K562 (cell line): Measurements from ENCODE around the gene BRF1. TPM values are rescaled to one million over a fixed set of nuclear protein-coding genes. Genes with fewer than 3 reads are reported as not detected.

Experiments
- ATAC-seq: fragments of 200-7000 bp; cut with Tn5 transposase; 3 replicates; pipeline ENCODE4 v1.9.1; 2020; ENCODE audit warnings: moderate library complexity
- BruUV-seq: library from RNA; stranded (reverse); fragments of 400-500 nt; replicated peaks from 2 replicates; lab custom pipeline; 2021; lab: Mats Ljungman, UMichigan
- CTCF ChIA-PET: fragments of 300-600 bp; formaldehyde crosslinking; extraction: SDS; loops from one replicate; lab custom pipeline; 2021; ENCODE audit warnings: low intra/inter-chr PET ratio; lab: Yijun Ruan, JAX
- POLR2A ChIA-PET: fragments of 300-600, 350-650 bp; sonication (Branson Sonifier 250); formaldehyde crosslinking; extraction: SDS; loops from one replicate; lab custom pipeline; 2021; ENCODE audit warnings: antibody characterized with exemption, inconsistent platforms; lab: Yijun Ruan, JAX
- DNase-seq, 4 experiments: peaks; one replicate each; pipeline versions ENCODE4 v3.0.0 to v3.0.0-alpha.2; 2011 to 2018; ENCODE audit warnings: low spot score in 3 of 4, mixed read lengths in 3 of 4; ENCODE audit errors: extremely low read depth in 1 of 4
- FAIRE-seq: peaks from 2 replicates; lab custom pipeline; 2011; peaks lifted over from hg19 to GRCh38; lab: Jason Lieb, UNC
- H2AFZ ChIP-seq: 2 replicates; pipeline ENCODE4 v1.6.0; 2011; ENCODE audit warnings: low read depth, low read length, control low read depth, inconsistent platforms
- H3K27ac ChIP-seq: fragments of 200-600 bp; 3 replicates; pipeline ENCODE4 v1.8.0; 2011; ENCODE audit warnings: low read depth, mild to moderate bottlenecking, control low read depth, inconsistent platforms, low read length, moderate library complexity, mixed read lengths; ENCODE audit errors: extremely low read depth
- H3K27me3 ChIP-seq, 2 experiments: fragments of 300-600 bp in 1 of 2; 2 replicates in 1 of 2; 3 replicates in 1 of 2; pipeline versions ENCODE4 v1.6.0 to v1.8.0; 2011; ENCODE audit warnings: inconsistent platforms in 2 of 2, low read length in 2 of 2, mild to moderate bottlenecking in 1 of 2, mixed read lengths in 1 of 2, moderate library complexity in 1 of 2; ENCODE audit not compliant: control insufficient read depth in 2 of 2, insufficient read depth in 2 of 2
- H3K36me3 ChIP-seq: fragments of 300-600 bp; 3 replicates; pipeline ENCODE4 v1.8.0; 2011; ENCODE audit warnings: mild to moderate bottlenecking, low read length, inconsistent platforms; ENCODE audit not compliant: control insufficient read depth, insufficient read depth
- H3K4me1 ChIP-seq, 2 experiments: fragments of 200-600 bp in 1 of 2; replicated peaks in 1 of 2; 2 replicates in 1 of 2; 3 replicates in 1 of 2; pipeline versions ENCODE4 v1.5.1 to v1.8.0; 2011; ENCODE audit warnings: inconsistent platforms in 2 of 2, low read length in 2 of 2, mild to moderate bottlenecking in 1 of 2, mixed read lengths in 1 of 2, moderate library complexity in 1 of 2; ENCODE audit not compliant: control insufficient read depth in 2 of 2, insufficient read depth in 2 of 2
- H3K4me2 ChIP-seq: 2 replicates; pipeline ENCODE4 v1.6.1; 2011; ENCODE audit warnings: low read length, control low read depth, inconsistent platforms, mixed read lengths; ENCODE audit not compliant: insufficient read depth
- H3K4me3 ChIP-seq: fragments of 200-600 bp; sonication (generic), shearing (Covaris generic); 2 replicates; pipeline ENCODE4 v1.5.1; 2016; ENCODE audit warnings: control low read depth, inconsistent platforms
- H3K79me2 ChIP-seq: fragments of 200-600 bp; 3 replicates; pipeline ENCODE4 v1.8.0; 2011; ENCODE audit warnings: low read length, inconsistent platforms; ENCODE audit not compliant: control insufficient read depth, insufficient read depth
- H3K9ac ChIP-seq, 2 experiments: 2 replicates each; pipeline versions ENCODE4 v1.6.0 to v1.6.1; 2011; ENCODE audit warnings: low read depth in 2 of 2, low read length in 2 of 2, control low read depth in 1 of 2, inconsistent platforms in 1 of 2, mild to moderate bottlenecking in 1 of 2, mixed read lengths in 1 of 2; ENCODE audit not compliant: insufficient read depth in 1 of 2
- H3K9me1 ChIP-seq: one replicate; pipeline ENCODE4 v1.6.0; 2011; ENCODE audit warnings: inconsistent platforms, mild to moderate bottlenecking, low read length, moderate library complexity; ENCODE audit not compliant: control insufficient read depth, insufficient read depth
- H3K9me3 ChIP-seq: replicated peaks from 2 replicates; pipeline ENCODE4 v1.5.1; 2011; ENCODE audit warnings: low read depth, low read length, inconsistent platforms; ENCODE audit not compliant: control insufficient read depth, insufficient read depth
- H4K20me1 ChIP-seq: replicated peaks from 2 replicates; pipeline ENCODE4 v1.6.1; 2011; ENCODE audit warnings: low read length, inconsistent platforms, mixed read lengths; ENCODE audit not compliant: control insufficient read depth, insufficient read depth
- AFF4 ChIP-seq: sonication (generic); formaldehyde crosslinking; IDR thresholded peaks from 2 replicates; pipeline ENCODE4 v1.8.0; 2023; ENCODE audit warnings: mild to moderate bottlenecking, missing genetic modification reagents
- BRD9 ChIP-seq: fragments of 450-650 bp; IDR thresholded peaks from 2 replicates; pipeline ENCODE4 v1.6.1; 2018; ENCODE audit warnings: low read depth; ENCODE audit not compliant: partially characterized antibody
- CEBPG ChIP-seq, 3 experiments: fragments of 200-800 bp in 1 of 3; sonication (Bioruptor generic) in 1 of 3; sonication (generic) in 1 of 3; formaldehyde crosslinking in 1 of 3; IDR thresholded peaks in 2 of 3; conservative IDR thresholded peaks in 1 of 3; 2 replicates each; pipeline versions ENCODE4 v1.6.1 to v1.8.0; 2016 to 2022; ENCODE audit warnings: missing compliant biosample characterization in 2 of 3, missing genetic modification characterization in 2 of 3, mild to moderate bottlenecking in 1 of 3, missing genetic modification reagents in 1 of 3
- FOXA1 ChIP-seq: fragments of 450-650 bp; IDR thresholded peaks from 2 replicates; pipeline ENCODE4 v1.6.1; 2016; ENCODE audit warnings: mild to moderate bottlenecking, borderline replicate concordance
- HDAC3 ChIP-seq: fragments of 450-650 bp; IDR thresholded peaks from 2 replicates; pipeline ENCODE4 v1.6.1; 2018; ENCODE audit warnings: borderline replicate concordance, mild to moderate bottlenecking, moderate library complexity; ENCODE audit not compliant: partially characterized antibody
- KLF1 ChIP-seq: fragments of 450-650 bp; IDR thresholded peaks from 2 replicates; pipeline ENCODE4 v1.6.1; 2016; ENCODE audit warnings: missing genetic modification characterization, missing compliant biosample characterization
- MYBL2 ChIP-seq, 2 experiments: fragments of 450-650 bp in 1 of 2; sonication (generic) in 1 of 2; formaldehyde crosslinking in 1 of 2; IDR thresholded peaks; 2 replicates each; pipeline versions ENCODE4 v1.6.1 to v1.8.1; 2017 to 2022; ENCODE audit warnings: borderline replicate concordance in 1 of 2, inconsistent platforms in 1 of 2, low read depth in 1 of 2, mild to moderate bottlenecking in 1 of 2, missing genetic modification reagents in 1 of 2, moderate library complexity in 1 of 2
- NUFIP1 ChIP-seq: fragments of 450-650 bp; IDR thresholded peaks from 2 replicates; pipeline ENCODE4 v1.6.1; 2018; ENCODE audit not compliant: partially characterized antibody
- SMAD2 ChIP-seq: fragments of 150-350 bp; IDR thresholded peaks from 2 replicates; pipeline ENCODE4 v1.6.1; 2014; ENCODE audit warnings: low read depth, mild to moderate bottlenecking, low read length
- TEAD1 ChIP-seq, 2 experiments: fragments of 450-650 bp in 1 of 2; sonication (generic) in 1 of 2; formaldehyde crosslinking; IDR thresholded peaks; 2 replicates each; pipeline versions ENCODE4 v1.4.0 to v1.8.0; 2020 to 2022; ENCODE audit warnings: mild to moderate bottlenecking in 2 of 2, missing genetic modification reagents in 1 of 2
- TOE1 ChIP-seq, 2 experiments: fragments of 450-650 bp in 1 of 2; sonication (generic) in 1 of 2; formaldehyde crosslinking in 1 of 2; IDR thresholded peaks; 2 replicates each; pipeline versions ENCODE4 v1.7.1 to v1.8.0; 2016 to 2022; ENCODE audit warnings: borderline replicate concordance in 2 of 2, mild to moderate bottlenecking in 2 of 2, antibody characterized with exemption in 1 of 2, inconsistent platforms in 1 of 2, low read depth in 1 of 2, missing genetic modification reagents in 1 of 2, moderate library complexity in 1 of 2
- XRCC5 ChIP-seq: fragments of 200-400 bp; formaldehyde crosslinking; IDR thresholded peaks from 2 replicates; pipeline ENCODE4 v1.6.1; 2017; ENCODE audit warnings: low read depth, mild to moderate bottlenecking, low read length
- ZHX1 ChIP-seq: fragments of 150-350 bp; conservative IDR thresholded peaks from 2 replicates; pipeline ENCODE4 v1.6.1; 2014; ENCODE audit warnings: low read length
- ZNF263 ChIP-seq: sonication (generic); formaldehyde crosslinking; IDR thresholded peaks from 2 replicates; pipeline ENCODE4 v1.8.0; 2022; ENCODE audit warnings: mild to moderate bottlenecking, missing genetic modification reagents, borderline replicate concordance
- ZNF347 ChIP-seq: fragments of 450-650 bp; formaldehyde crosslinking; IDR thresholded peaks from 2 replicates; pipeline ENCODE4 v1.4.0; 2020; ENCODE audit warnings: low read depth, mild to moderate bottlenecking, moderate library complexity
- ZNF717 ChIP-seq: fragments of 250-450 bp; sonication (Bioruptor Pico); IDR thresholded peaks from 2 replicates; pipeline ENCODE4 v1.5.0; 2021
- WGBS: fragments of 100-300 bp; shearing (Covaris generic); methylation state at CpG from one replicate; pipeline ENCODE4 v1.1.6; 2016; ENCODE audit warnings: low coverage, mixed read lengths; ENCODE audit not compliant: insufficient coverage; ENCODE audit errors: missing lambda C conversion rate; 5-methylcytosine and 5-hydroxymethylcytosine counted together
- in situ Hi-C: fragments of 300-500 bp; cut with MboI; formaldehyde crosslinking; loops from 4 replicates; pipeline ENCODE4 v1.15.0; 2018; ENCODE audit warnings: inconsistent platforms, mixed read lengths
- intact Hi-C: fragments of 100-400 bp; cut with micrococcal nuclease; formaldehyde crosslinking; loops from 2 replicates; pipeline ENCODE4 v1.14.2; 2022
- polyA plus RNA-seq, 8 experiments: library from polyadenylated mRNA; depleted of rRNA in 4 of 8; stranded (reverse) in 5 of 8; unstranded in 3 of 8; fragments of >200 nt; fragmentation: Nextera tagmentation in 2 of 8; fragmentation: Illumina TruSeq in 1 of 8; extraction: Ambion mirVana in 2 of 8; extraction: Trizol in 1 of 8; gene quantifications; 2 replicates each; pipeline versions ENCODE4 v1.2.1 to v1.2.3, GENCODE V29; 2011 to 2014; ENCODE audit warnings: inconsistent platforms in 1 of 8, missing spikeins in 1 of 8
- total RNA-seq, 7 experiments: library from RNA; depleted of rRNA in 6 of 7; stranded (reverse); fragments of >200 nt in 6 of 7; fragmentation: Illumina TruSeq in 2 of 7; extraction: Trizol in 2 of 7; gene quantifications; 2 replicates each; pipeline versions ENCODE4 v1.2.1 to v1.2.3, GENCODE V29; 2011 to 2021; ENCODE audit warnings: low replicate concordance in 1 of 7

Gene BRF1
- total and polyA plus RNA-seq, 9 of the 15 experiments (the other 6 are each of a cell fraction or from before 2014, with no cell fraction given): 0.14 to 24.6 (median 8.2) TPM

- Histone ChIP-seq H3K4me1 (no peaks in the 10 kb centered on the region), H3K79me2 (no peaks in the 10 kb centered on the region), H3K9me1 (no peaks in the 10 kb centered on the region), H3K27ac (no peak overlapping the region), H3K9me3 (no peaks in the 10 kb centered on the region; the same call in 1 of the 2 replicates), H4K20me1 (no peaks in the 10 kb centered on the region), H3K27me3 (no peaks in the 10 kb centered on the region), H3K4me3 (no peak overlapping the region), H2AFZ (no peak overlapping the region), H3K36me3 (peaks cover 5% of the 10 kb centered on the region; the same call in 1 of the 3 replicates), H3K9ac (no peak overlapping the region), H3K4me2 (no peak overlapping the region)
- FAIRE-seq (no peak), DNase-seq (no peak), ATAC-seq (no peak)
- ChIA-PET POLR2A (no interaction called here), CTCF (no interaction called here)
- intact Hi-C loops: no loop called here
- in situ Hi-C loops: no loop called here
- BruUV-seq: no TSS peak
- WGBS: 97% methylated on average over 12 of the region's 17 CpGs
- no peak for TF ChIP-seq ZNF717 (CRISPR knock-in tag)
- no peak for TF ChIP-seq XRCC5
- TF ChIP-seq FOXA1: no peak
- TF ChIP-seq ZNF347 (CRISPR knock-in tag): no peak
- TF ChIP-seq CEBPG (CRISPR knock-in tag; IDR thresholded peaks at IDR 0.05): no peak
- no peak for TF ChIP-seq CEBPG (tag; conservative IDR thresholded peaks at IDR 0.05 in 1 of 2, IDR thresholded peaks at IDR 0.05 in 1 of 2)
- no peak for TF ChIP-seq BRD9
- TF ChIP-seq KLF1 (tag): no peak
- no peak for TF ChIP-seq HDAC3
- TF ChIP-seq NUFIP1: no peak
- no peak for TF ChIP-seq ZNF263 (CRISPR knock-in tag)
- no peak for TF ChIP-seq TEAD1 (CRISPR knock-in tag; IDR thresholded peaks at IDR 0.05)
- no peak for TF ChIP-seq MYBL2 (IDR thresholded peaks at IDR 0.05; ENCODE audit: low read depth)
- TF ChIP-seq MYBL2 (CRISPR knock-in tag; IDR thresholded peaks at IDR 0.05; ENCODE audit: borderline replicate concordance): no peak
- no peak for TF ChIP-seq TOE1 (IDR thresholded peaks at IDR 0.05; ENCODE audit: borderline replicate concordance)
- no peak for TF ChIP-seq TOE1 (CRISPR knock-in tag; IDR thresholded peaks at IDR 0.05; ENCODE audit: borderline replicate concordance, low read depth)
- no peak for TF ChIP-seq AFF4
- TF ChIP-seq ZHX1: no peak
- no peak for TF ChIP-seq SMAD2
These were observed 72.2 kb downstream of the BRF1 start for GRCh38 chr14:105228562-105228961.
